GM11168 (cell line): ENCODE measurements around the gene MTUS2.
"Not testable (repeated sequence)": the region's sequence is repeated elsewhere in the genome, so short reads cannot be mapped to it uniquely, and the experiment has no call there.

Source experiments
- in situ Hi-C: fragments of 300-500 bp; cut with MboI; formaldehyde crosslinking; loops from one replicate; pipeline ENCODE4 v1.12.0; 2022; ENCODE audit warnings: low sequenced_read_pairs; ENCODE audit not compliant: unreplicated experiment

MTUS2 gene

DNA sequence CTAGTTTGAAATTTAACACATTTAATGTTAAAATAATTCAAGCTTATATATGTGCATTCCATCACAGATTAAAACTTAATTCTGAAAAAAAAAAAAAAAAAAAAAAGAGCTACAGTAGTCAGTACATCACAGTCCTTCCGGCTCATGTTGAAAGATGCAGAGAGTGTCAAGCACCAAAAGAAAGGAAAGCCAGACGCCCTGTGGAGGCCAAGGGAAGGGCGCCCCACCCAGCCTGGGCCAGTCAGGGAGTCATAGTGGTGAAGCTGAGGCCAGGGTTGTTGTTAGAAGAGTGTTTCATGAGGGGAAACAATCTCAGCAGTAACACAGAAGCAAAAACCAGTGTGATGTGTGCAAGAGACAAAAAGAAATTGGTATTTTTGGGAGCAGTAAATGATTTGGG lies 375.3 kb downstream of the MTUS2 start:
- in situ Hi-C loops = no loop called here

GRCh38 chr13:29196409-29197074 lies 376.4 kb downstream of the MTUS2 start:
- in situ Hi-C loops = no loop called here

- in situ Hi-C loops = not testable (repeated sequence)
These were observed 382.6 kb downstream of the MTUS2 start for GRCh38 chr13:29202753-29203152.

DNA sequence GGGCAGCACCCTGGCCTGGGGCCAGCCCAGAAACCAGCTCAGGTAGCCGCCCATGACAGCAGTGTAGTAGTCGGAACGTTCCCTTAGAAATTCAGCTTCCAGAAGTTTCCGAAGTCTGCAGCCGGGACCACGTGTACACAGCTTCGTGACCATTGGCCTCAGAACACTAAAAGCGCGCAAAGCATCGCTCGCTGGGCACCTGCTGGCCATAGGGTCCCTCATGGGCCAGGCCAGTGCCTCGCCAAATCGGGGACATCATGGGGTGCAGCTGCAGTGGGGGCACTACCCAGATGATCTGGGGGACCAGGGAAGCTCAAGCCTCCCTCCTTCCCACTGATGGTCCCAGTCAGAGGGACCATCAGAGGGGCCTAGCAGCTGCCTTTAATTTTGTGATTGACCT lies 384.5 kb downstream of the MTUS2 start:
- in situ Hi-C loops = no loop called here

DNA sequence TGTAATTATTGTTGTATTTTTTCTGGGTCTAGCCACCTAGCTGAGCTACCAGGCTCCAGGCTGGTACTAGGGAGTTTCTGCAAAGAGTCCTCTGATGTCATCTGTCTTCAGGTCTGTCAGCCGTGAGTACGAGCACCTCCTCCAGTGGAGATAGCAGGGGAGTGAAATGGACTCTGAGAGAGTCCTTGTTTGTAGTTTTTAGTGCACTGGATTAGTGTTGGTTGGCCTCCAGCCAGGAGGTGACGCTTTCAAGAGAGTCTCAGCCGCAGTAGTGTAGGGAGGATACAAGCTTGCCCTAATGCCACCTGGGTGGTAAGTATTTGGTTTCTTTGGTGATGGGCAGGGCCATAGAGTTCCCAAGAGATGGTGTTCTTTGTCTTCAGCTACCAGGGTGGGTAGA lies 390.5 kb downstream of the MTUS2 start:
- in situ Hi-C loops = loop anchor here (5.0 kb wide), 1 partner anchor 137 kb away; no protein-coding TSS in a partner anchor

- in situ Hi-C loops = loop anchor here (5.0 kb wide), 1 partner anchor 136 kb away; no protein-coding TSS in a partner anchor
These were observed 391.0 kb downstream of the MTUS2 start for GRCh38 chr13:29211162-29211561.

DNA sequence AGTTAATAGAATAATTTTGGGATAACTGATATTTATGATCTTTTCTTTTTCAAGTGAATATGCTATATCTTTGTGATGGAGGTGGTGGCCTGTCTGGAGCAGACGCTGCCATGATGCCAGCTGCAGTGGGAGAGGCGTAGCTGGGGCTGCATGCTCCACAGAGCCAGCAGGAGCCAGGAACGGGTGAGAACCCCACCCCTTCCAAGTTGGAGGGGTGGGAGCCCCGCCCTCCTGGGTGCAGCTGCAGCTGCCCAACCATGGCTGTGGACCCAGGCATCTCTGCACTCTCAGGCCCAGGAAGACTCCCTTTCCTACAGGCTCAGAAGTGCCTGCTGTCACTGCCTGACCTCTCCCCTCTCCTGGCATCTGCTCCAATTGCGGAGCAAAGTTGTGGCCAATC lies 402.3 kb downstream of the MTUS2 start:
- in situ Hi-C loops = no loop called here

DNA sequence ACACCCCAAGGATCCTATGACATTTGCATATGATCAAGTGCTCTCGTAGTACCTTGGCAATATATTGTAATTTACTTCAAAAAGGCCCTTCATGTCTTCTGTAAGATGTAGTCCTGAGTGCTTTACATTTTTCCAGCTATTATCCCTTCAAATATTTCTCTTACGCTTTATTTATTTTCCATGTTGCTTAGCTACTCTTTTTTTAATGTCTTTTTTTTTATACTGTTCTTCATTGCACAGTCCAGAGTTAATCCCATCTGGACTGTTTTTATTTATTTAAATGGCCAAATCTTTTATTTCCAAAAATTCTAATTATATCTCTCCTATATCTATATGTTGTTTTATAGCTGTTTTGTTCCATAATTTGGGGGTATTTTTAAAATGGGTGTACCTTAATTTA lies 404.1 kb downstream of the MTUS2 start:
- in situ Hi-C loops = no loop called here

DNA sequence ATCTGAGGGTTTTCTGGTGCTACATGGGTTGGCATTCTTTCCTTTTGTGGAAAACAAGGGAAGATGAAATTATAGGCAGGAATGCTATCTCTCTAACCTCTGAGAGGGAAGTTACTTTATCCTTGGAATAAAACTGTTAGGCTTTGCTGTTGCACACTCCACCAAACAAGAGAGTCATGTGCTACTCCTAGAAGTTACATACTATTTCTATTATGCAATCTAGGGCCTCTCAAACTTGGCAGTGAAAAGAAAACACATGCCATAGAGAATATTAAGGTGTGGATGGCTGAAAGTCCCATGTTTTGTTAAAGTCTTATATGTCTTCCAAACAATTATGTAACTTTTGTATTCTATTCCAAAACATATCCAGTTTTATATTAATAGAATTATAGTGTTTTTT lies 407.4 kb downstream of the MTUS2 start:
- in situ Hi-C loops = no loop called here

DNA sequence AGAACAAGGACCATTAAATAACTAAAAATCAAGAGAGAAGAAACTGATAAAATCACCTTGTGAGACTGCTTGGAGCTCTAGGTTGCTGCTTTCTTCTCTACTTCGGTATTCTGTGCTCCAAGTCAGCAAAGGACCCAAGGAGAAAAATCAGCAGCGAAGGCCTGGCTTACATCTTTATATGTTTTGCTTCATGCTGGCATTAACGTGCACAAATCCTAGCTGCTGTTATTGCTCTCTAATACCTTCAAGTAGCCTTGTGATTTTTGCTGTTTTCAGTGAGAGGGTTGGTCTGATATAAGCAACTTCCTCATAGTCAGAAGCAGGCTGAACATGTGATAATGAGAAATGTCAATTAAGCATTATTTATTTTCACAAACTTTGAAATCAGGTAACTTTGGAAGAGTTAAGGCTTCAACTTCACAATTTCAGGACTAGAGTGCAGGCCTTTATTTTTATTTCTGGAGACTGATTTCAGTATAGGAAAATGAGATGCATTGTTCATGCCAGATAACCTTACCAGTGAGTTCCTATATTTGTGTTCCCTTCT lies 410.2 kb downstream of the MTUS2 start:
- in situ Hi-C loops = no loop called here

DNA sequence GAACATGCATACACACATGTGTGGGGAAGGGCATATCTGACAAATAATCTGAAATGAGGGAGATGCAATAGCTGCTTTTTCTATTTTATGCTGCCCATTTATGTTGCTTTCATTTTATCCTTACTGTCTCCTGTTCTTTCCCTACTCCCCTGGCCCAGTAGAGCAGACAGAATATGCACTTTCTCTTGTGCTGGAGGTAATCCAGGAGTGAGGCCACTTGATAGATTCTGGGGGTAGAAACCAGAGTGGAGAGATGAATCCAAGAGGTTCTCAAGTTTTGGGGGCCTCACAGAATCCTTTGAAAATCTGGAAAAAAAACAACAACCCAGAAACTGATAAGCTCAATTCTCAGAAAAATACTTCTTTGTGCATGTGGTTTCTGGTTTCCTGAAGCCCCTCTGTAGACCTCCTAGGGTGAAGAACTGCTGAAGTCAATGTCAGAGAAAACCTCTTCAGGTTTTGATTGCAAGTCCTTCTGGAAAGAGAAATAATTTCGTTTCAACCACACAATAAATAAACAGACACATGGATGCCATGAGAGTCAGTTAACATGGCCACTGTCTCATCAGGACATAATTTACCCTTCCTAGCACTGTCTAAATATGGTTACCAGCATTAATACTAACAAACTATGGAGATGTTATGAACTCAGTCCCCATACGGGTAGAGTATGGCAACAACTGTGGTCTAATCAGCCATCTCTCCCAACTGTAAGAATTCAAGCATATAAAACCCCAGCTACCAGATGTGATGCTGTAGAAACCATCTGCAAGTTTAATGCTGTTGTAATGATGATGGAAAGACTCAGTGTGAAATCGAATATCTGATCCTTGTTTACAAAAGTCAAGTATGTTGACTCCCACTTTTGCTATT lies 419.8 kb downstream of the MTUS2 start:
- in situ Hi-C loops = no loop called here

- in situ Hi-C loops = no loop called here
These were observed 434.7 kb downstream of the MTUS2 start for GRCh38 chr13:29254626-29255370.

DNA sequence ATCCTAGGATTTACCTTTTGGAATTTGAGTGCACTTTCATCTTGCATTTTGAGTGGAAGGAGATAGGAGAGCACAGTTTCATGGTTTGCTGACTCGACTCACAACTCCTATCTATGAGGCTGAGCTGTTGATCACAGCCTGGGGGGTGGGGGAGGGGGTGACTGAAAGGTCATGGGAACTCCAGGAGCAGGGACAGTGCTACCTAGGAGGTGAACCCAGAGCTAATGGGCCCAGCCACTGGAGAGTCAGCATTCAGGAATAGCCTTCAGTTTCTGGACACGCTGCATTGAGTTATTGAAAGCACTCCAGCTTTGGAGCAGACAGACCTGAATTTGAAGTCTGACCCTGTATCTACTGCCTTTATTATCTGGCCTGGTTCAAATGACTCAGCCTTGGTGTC lies 435.4 kb downstream of the MTUS2 start:
- in situ Hi-C loops = no loop called here

DNA sequence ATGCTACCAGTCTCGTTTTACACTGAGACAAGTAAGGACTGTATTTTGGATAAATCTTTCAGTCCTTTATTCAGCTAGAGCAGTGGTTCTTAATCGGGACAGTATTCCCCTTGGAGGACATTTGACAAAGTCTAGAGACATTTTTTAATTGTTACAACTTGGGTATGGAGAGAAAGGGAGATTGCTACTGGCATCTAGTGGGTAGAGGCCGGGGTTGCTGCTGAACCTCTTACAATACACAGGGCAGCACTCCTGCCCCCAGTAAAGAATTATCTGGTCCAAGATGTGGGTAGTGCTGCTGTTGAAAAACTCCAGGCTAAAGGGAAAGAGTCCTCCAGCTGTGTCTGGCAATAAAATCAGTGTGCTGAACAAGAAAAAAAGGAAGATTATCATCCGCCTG lies 440.5 kb downstream of the MTUS2 start:
- in situ Hi-C loops = no loop called here

- in situ Hi-C loops = no loop called here
These were observed 446.1 kb downstream of the MTUS2 start for GRCh38 chr13:29266261-29266660.

GRCh38 chr13:29266756-29267733 lies 446.9 kb downstream of the MTUS2 start:
- in situ Hi-C loops = no loop called here

DNA sequence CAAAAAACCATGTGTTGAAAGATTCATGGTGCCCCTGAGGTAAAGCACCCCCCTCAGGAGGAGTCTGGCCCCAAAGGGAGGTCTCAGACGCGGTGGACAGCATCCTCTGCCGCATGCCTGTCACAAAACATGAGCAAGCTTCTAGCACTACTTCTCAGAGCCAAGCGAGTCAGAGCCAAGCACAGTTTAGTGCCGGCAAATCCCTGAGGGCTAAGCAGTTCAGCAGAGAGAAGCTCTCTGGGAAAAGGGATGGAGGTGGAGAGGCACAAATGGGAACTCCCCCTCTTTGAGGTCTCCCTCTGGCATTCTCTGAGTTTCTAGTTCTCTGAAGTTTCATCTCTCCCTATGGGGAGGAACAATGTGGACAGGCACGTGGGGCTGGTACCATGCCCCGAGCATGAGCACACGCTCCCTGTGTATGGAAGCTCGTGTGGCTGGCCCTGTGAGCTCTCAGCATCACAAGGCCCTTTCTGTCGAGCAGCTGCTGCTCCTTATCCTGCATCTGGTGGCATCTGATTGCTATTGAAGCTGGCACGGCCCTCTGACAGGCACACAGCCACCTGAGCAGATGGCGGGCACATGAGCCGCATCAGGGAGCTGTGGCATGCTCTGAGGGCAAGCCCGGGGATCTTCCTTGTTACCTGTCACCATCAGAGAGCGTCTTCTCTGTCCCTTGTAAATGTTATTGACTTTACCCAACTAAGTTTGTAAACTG lies 450.3 kb downstream of the MTUS2 start:
- in situ Hi-C loops = no loop called here

GRCh38 chr13:29271606-29272005 lies 451.5 kb downstream of the MTUS2 start:
- in situ Hi-C loops = no loop called here
